Adrenal gland (tissue), 5 donors: ENCODE results near the gene PXMP2.

Experiments
- POLR2A ChIP-seq, 2 donors: fragments of 450-650 bp; IDR thresholded peaks; one replicate each; pipeline ENCODE4 v1.6.1; 2017; ENCODE audit warnings: antibody characterized with exemption in 2 of 2, mild to moderate bottlenecking in 2 of 2, moderate library complexity in 1 of 2
- TF ChIP-seq, protein P1 (sequence below), 6 experiments: fragments of 450-650 bp in 4 of 6; fragments of 200-600 bp in 2 of 6; sonication (generic) in 1 of 6; IDR thresholded peaks; 1 replicate in 5 of 6; 2 replicates in 1 of 6; pipeline versions ENCODE4 v1.5.1 to v1.8.0; 2016 to 2021; ENCODE audit warnings: antibody characterized with exemption in 6 of 6, mild to moderate bottlenecking in 2 of 6, moderate library complexity in 1 of 6
- donor health status: DM: no; HTN: no; CAD: no.

- TF ChIP-seq, protein P1, sequence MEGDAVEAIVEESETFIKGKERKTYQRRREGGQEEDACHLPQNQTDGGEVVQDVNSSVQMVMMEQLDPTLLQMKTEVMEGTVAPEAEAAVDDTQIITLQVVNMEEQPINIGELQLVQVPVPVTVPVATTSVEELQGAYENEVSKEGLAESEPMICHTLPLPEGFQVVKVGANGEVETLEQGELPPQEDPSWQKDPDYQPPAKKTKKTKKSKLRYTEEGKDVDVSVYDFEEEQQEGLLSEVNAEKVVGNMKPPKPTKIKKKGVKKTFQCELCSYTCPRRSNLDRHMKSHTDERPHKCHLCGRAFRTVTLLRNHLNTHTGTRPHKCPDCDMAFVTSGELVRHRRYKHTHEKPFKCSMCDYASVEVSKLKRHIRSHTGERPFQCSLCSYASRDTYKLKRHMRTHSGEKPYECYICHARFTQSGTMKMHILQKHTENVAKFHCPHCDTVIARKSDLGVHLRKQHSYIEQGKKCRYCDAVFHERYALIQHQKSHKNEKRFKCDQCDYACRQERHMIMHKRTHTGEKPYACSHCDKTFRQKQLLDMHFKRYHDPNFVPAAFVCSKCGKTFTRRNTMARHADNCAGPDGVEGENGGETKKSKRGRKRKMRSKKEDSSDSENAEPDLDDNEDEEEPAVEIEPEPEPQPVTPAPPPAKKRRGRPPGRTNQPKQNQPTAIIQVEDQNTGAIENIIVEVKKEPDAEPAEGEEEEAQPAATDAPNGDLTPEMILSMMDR (IDR thresholded peaks at IDR 0.05): no peak
- no peak for TF ChIP-seq POLR2A (IDR thresholded peaks at IDR 0.05)
These were observed 46.5 kb upstream of the PXMP2 start for GRCh38 chr12:132640936-132641335.
